GM19099 (cell line): Measurements from ENCODE around the gene TTC33.
A peak's percentile ranks its signal among the peaks of the same experiment; 100 is the strongest.

ENCODE experiments used
- POLR2A ChIP-seq: IDR thresholded peaks from 3 replicates; pipeline ENCODE4 v1.6.1; 2011; ENCODE audit warnings: low read depth; ENCODE audit not compliant: insufficient read length; ENCODE audit errors: extremely low read depth

Gene TTC33

GRCh38 chr5:40755407-40756365 lies at the start of gene TTC33:
TTC33 (minus strand) TSS chr5:40755961; CDS start chr5:40747018, 8,943 bp downstream.
- TF ChIP-seq POLR2A: peak; percentile 44

- no peak for TF ChIP-seq POLR2A
These were observed 46.2 kb upstream of the TTC33 start for GRCh38 chr5:40801771-40802562.

- no peak for TF ChIP-seq POLR2A
These were observed 43.5 kb upstream of the TTC33 start for GRCh38 chr5:40799258-40799657.

GRCh38 chr5:40798801-40799210 lies 43.0 kb upstream of the TTC33 start:
- no peak for TF ChIP-seq POLR2A

GRCh38 chr5:40798012-40798800 lies 42.4 kb upstream of the TTC33 start, which contains the start of gene PRKAA1:
PRKAA1 (minus strand) TSS chr5:40798374; CDS start chr5:40798189, 185 bp downstream.
- TF ChIP-seq POLR2A: peak; percentile 78

- no peak for TF ChIP-seq POLR2A
These were observed 41.7 kb upstream of the TTC33 start for GRCh38 chr5:40797273-40798011.

GRCh38 chr5:40796487-40796889 lies 40.7 kb upstream of the TTC33 start:
- no peak for TF ChIP-seq POLR2A

GRCh38 chr5:40791715-40792139 lies 36.0 kb upstream of the TTC33 start:
- TF ChIP-seq POLR2A: no peak

- no peak for TF ChIP-seq POLR2A
These were observed 35.3 kb upstream of the TTC33 start for GRCh38 chr5:40790947-40791593.

GRCh38 chr5:40787986-40788385 lies 32.2 kb upstream of the TTC33 start:
- TF ChIP-seq POLR2A: no peak

- TF ChIP-seq POLR2A: no peak
These were observed 29.2 kb upstream of the TTC33 start for GRCh38 chr5:40784916-40785315.

- no peak for TF ChIP-seq POLR2A
These were observed 28.4 kb upstream of the TTC33 start for GRCh38 chr5:40784027-40784653.

- TF ChIP-seq POLR2A: no peak
These were observed 26.2 kb upstream of the TTC33 start for GRCh38 chr5:40781843-40782409.

GRCh38 chr5:40780858-40781257 lies 25.1 kb upstream of the TTC33 start:
- TF ChIP-seq POLR2A: no peak
